ENCODE data around the gene FLT1.

- no peak for TF ChIP-seq CTCF (IDR thresholded peaks at IDR 0.05 in 2 of 3, conservative IDR thresholded peaks at IDR 0.05 in 1 of 3; ENCODE audit: borderline replicate concordance in 1 of 3, insufficient read depth in 1 of 3, low read depth in 2 of 3, low read length in 2 of 3)
- TF ChIP-seq EZH2 (IDR thresholded peaks at IDR 0.05), result no peak
- TF ChIP-seq CEBPB (IDR thresholded peaks at IDR 0.05; ENCODE audit: low read depth), result no peak
- no peak for TF ChIP-seq ZNF274 (IDR thresholded peaks at IDR 0.05; ENCODE audit: low read depth, low read length)
- no peak for TF ChIP-seq REST (IDR thresholded peaks at IDR 0.05; ENCODE audit: low read depth)
- TF ChIP-seq MAX (IDR thresholded peaks at IDR 0.05), result no peak
- no peak for TF ChIP-seq POLR2AphosphoS5 (IDR thresholded peaks at IDR 0.05; ENCODE audit: low read depth, low read length)
- TF ChIP-seq RAD21 (IDR thresholded peaks at IDR 0.05; ENCODE audit: low read depth), result no peak
Observed at GRCh38 chr13:28497143-28497876, 2.4 kb upstream of the FLT1 start.
